Measurements from ENCODE around the gene FAM13C. TPM values are rescaled to one million over a fixed set of nuclear protein-coding genes. Genes with fewer than 3 reads are reported as not detected.

The FAM13C gene
- total and polyA plus RNA-seq, 2 of the 4 experiments (the other 2 are of a cell fraction): 1.6 to 2.9 TPM

GRCh38 chr10:59269651-59270050, 92.7 kb downstream of the FAM13C start:
- no TSS peak for BruUV-seq (replicated peaks)
- no peak overlapping the region for H2BK20ac ChIP-seq (ENCODE audit: low read depth, low read length)
- no peak overlapping the region for H3K4me3 ChIP-seq (ENCODE audit: insufficient read depth, low read depth, low read length)
- no CpG with 5 or more reads among the region's 6 CpGs for WGBS, 2 experiments (ENCODE audit: extremely low coverage in 2 of 2, insufficient read length in 1 of 2)
- dilution Hi-C loops (cut with HindIII; ENCODE audit: low sequenced_read_pairs, unreplicated experiment): no loop called here
- H4K5ac ChIP-seq (ENCODE audit: low read depth, low read length): no peak overlapping the region
- in situ Hi-C loops (cut with MboI; ENCODE audit: low sequenced_read_pairs): no loop called here
- intact Hi-C loops (cut with micrococcal nuclease): no loop called here
- no peak overlapping the region for H4K8ac ChIP-seq (ENCODE audit: low read depth in 2 of 2, low read length in 2 of 2)
- H3K9ac ChIP-seq (ENCODE audit: low read depth, low read length): no peak overlapping the region
- H3K4me1 ChIP-seq (ENCODE audit: control insufficient read depth, insufficient read depth, low read length): peaks cover 2% of the 10 kb centered on the region; the same call in 1 of the 2 replicates
- H3K4me2 ChIP-seq (ENCODE audit: low read depth, low read length): no peak overlapping the region
- H2AFZ ChIP-seq (replicated peaks; ENCODE audit: low read length, poor library complexity): no peak overlapping the region
- no peaks in the 10 kb centered on the region for H3K79me1 ChIP-seq (ENCODE audit: low read depth in 1 of 2, low read length in 2 of 2)
- H4K20me1 ChIP-seq (ENCODE audit: insufficient read depth, low read length): no peaks in the 10 kb centered on the region
- no peaks in the 10 kb centered on the region for H3K36me3 ChIP-seq (ENCODE audit: control insufficient read depth, insufficient read depth, low read length)
- no peak overlapping the region for H3K56ac ChIP-seq (ENCODE audit: extremely low read depth, insufficient read depth, low read length)
- H3K23ac ChIP-seq (ENCODE audit: low read depth, low read length): no peak overlapping the region
- CTCF ChIA-PET: no interaction called here
- H2BK5ac ChIP-seq (ENCODE audit: low read depth, low read length, poor library complexity, severe bottlenecking): no peak overlapping the region
- H2BK120ac ChIP-seq (ENCODE audit: low read depth, low read length): no peak overlapping the region
- no peak overlapping the region for H4K91ac ChIP-seq (ENCODE audit: insufficient read depth, low read depth, low read length)
- H3K14ac ChIP-seq (replicated peaks; ENCODE audit: low read depth, low read length): no peak overlapping the region
- POLR2A ChIA-PET (ENCODE audit: unreplicated experiment): no interaction called here
- H2AK9ac ChIP-seq (replicated peaks; ENCODE audit: low read depth, low read length, poor library complexity): no peak overlapping the region
- no peak overlapping the region for H2AK5ac ChIP-seq (ENCODE audit: low read depth, low read length)
- DNase-seq: no peak
- H3K27ac ChIP-seq (ENCODE audit: insufficient read depth, low read length): no peak overlapping the region
- H3K27me3 ChIP-seq (ENCODE audit: control insufficient read depth, insufficient read depth, low read length): no peaks in the 10 kb centered on the region
- H3K9me3 ChIP-seq (ENCODE audit: control insufficient read depth, insufficient read depth, low read length): no peaks in the 10 kb centered on the region
- no peak overlapping the region for H3K18ac ChIP-seq (ENCODE audit: low read depth, low read length)
- no peak overlapping the region for H2BK15ac ChIP-seq (ENCODE audit: low read depth, low read length)
- H3K4ac ChIP-seq (ENCODE audit: low read depth, low read length): no peak overlapping the region
- ATAC-seq (ENCODE audit: low read depth): no peak
- H3K9me1 ChIP-seq (ENCODE audit: insufficient read depth, low read length): no peaks in the 10 kb centered on the region
- TF ChIP-seq FOS (IDR thresholded peaks at IDR 0.05; ENCODE audit: low read depth, low read length) (no peak), RAD21 (IDR thresholded peaks at IDR 0.05; ENCODE audit: low read length) (no peak), RCOR1 (IDR thresholded peaks at IDR 0.05; ENCODE audit: insufficient replicate concordance, low read length) (no peak), RFX5 (IDR thresholded peaks at IDR 0.05; ENCODE audit: low read depth, low read length) (no peak), MAZ (IDR thresholded peaks at IDR 0.05; ENCODE audit: borderline replicate concordance, low read depth, low read length) (no peak)
- TF ChIP-seq, protein P1, sequence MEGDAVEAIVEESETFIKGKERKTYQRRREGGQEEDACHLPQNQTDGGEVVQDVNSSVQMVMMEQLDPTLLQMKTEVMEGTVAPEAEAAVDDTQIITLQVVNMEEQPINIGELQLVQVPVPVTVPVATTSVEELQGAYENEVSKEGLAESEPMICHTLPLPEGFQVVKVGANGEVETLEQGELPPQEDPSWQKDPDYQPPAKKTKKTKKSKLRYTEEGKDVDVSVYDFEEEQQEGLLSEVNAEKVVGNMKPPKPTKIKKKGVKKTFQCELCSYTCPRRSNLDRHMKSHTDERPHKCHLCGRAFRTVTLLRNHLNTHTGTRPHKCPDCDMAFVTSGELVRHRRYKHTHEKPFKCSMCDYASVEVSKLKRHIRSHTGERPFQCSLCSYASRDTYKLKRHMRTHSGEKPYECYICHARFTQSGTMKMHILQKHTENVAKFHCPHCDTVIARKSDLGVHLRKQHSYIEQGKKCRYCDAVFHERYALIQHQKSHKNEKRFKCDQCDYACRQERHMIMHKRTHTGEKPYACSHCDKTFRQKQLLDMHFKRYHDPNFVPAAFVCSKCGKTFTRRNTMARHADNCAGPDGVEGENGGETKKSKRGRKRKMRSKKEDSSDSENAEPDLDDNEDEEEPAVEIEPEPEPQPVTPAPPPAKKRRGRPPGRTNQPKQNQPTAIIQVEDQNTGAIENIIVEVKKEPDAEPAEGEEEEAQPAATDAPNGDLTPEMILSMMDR (conservative IDR thresholded peaks at IDR 0.05; ENCODE audit: low read depth, low read length): no peak
